ENCODE data around the gene CCDC33. TPM values are rescaled to one million over a fixed set of nuclear protein-coding genes. Genes with fewer than 3 reads are reported as not detected.

CCDC33 gene
- total RNA-seq, 1 donor from 2014 or later = not detected

DNA sequence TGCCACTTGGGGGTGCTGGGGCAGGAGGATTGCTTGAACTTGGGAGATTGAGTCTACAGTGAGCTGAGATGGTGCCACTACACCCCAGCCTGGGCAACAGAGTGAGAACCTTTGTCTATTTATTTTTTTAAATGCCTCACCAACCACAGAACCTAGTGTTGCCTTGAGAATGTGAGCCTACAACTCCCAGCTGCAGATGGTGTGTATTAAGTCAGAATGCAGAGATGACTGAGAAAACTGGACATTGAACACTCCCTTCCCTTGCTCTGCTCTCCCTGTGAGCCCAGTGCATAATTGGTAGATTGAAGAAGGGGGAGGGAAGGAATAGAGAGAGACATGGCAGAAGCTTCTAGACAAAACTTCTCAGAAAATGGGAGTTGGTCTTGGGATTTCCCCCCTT lies 53.5 kb downstream of the CCDC33 start:
- TF ChIP-seq, protein P1, sequence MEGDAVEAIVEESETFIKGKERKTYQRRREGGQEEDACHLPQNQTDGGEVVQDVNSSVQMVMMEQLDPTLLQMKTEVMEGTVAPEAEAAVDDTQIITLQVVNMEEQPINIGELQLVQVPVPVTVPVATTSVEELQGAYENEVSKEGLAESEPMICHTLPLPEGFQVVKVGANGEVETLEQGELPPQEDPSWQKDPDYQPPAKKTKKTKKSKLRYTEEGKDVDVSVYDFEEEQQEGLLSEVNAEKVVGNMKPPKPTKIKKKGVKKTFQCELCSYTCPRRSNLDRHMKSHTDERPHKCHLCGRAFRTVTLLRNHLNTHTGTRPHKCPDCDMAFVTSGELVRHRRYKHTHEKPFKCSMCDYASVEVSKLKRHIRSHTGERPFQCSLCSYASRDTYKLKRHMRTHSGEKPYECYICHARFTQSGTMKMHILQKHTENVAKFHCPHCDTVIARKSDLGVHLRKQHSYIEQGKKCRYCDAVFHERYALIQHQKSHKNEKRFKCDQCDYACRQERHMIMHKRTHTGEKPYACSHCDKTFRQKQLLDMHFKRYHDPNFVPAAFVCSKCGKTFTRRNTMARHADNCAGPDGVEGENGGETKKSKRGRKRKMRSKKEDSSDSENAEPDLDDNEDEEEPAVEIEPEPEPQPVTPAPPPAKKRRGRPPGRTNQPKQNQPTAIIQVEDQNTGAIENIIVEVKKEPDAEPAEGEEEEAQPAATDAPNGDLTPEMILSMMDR (IDR thresholded peaks at IDR 0.05) = no peak
- Mint-ChIP-seq H3K27me3 (ENCODE audit: low read depth) (peaks cover 30% of the 10 kb centered on the region), H3K4me1 (ENCODE audit: low read depth) (no peaks in the 10 kb centered on the region), H3K4me3 (ENCODE audit: unreplicated experiment) (no peak overlapping the region), H3K36me3 (ENCODE audit: low read depth) (no peaks in the 10 kb centered on the region), H3K27ac (ENCODE audit: unreplicated experiment) (no peak overlapping the region), H3K9me3 (ENCODE audit: low read depth) (no peaks in the 10 kb centered on the region)
- no peak for DNase-seq (ENCODE audit: low spot score)

DNA sequence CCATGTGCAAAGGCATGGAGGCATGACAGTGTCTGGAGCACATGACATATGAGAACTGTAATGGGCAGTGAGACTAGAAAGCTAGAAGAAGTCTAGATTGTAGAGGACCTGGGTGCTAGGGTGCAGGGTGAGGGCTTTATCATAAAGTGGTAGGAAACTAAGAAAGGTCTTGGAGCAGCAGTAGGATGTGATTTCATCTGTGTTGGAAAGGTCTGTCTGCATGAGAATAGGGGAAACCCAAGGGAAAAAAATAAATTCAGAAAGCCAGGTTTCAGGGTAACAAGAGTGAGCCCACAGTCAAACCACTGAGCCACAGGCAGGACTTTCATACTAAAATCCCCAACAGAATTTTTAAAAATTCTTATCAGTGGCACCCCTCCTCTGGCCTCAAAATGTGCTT lies 54.5 kb downstream of the CCDC33 start:
- TF ChIP-seq, protein P1 (IDR thresholded peaks at IDR 0.05) = no peak
- Mint-ChIP-seq H3K4me1 (ENCODE audit: low read depth) (no peaks in the 10 kb centered on the region), H3K36me3 (ENCODE audit: low read depth) (no peaks in the 10 kb centered on the region), H3K27ac (ENCODE audit: unreplicated experiment) (no peak overlapping the region), H3K4me3 (ENCODE audit: unreplicated experiment) (no peak overlapping the region), H3K9me3 (ENCODE audit: low read depth) (no peaks in the 10 kb centered on the region), H3K27me3 (ENCODE audit: low read depth) (peaks cover 33% of the 10 kb centered on the region)
- no peak for DNase-seq (ENCODE audit: low spot score)

DNA sequence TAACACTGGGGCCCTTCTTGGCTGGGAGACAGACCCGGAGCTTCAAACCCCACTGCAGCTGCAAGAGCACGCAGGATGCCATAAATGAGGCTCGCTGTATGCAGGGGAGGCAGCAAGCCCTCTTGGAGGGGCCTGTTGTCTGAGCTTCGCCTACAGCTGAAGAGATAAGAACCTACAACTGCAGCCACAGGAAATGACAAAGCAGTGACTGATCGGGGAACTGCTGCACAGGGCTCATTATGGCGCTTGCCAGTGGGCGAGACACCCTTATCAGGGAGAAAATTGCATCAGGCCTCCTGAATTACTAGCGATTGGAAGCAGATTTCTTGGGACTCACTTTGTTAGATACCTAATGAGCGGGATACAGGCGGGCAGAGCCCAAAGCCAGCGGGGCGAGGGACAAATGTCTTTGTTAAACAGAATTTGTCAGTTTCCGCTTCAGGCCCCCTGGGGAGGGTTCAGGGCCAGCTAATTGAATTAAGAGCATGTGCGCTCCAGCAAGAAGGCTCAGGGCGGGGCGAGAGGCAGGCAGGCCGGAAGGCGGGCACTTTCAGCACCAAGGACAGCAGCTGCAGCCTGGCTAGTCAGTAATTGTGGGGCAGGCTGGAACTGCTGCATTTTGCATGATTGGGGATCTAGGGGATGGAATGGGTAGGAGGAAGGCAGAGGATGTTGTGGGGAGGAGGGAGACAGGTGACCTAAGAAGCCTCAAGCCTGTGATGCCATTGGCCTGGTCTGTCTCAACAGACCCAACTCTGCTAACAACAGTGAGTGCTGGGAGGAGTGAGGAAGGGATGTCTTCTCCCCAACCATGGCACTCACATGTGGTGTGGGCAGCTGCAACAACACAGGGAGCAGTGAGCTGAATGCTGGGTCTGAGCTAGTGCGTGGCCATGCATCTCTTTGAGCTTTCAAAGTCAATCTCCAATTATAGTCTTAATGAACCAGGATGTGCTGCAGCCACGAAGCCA lies 55.3 kb downstream of the CCDC33 start:
- TF ChIP-seq, protein P1 (IDR thresholded peaks at IDR 0.05) = no peak
- H3K4me1 Mint-ChIP-seq (ENCODE audit: low read depth) = no peaks in the 10 kb centered on the region
- H3K36me3 Mint-ChIP-seq (ENCODE audit: low read depth) = no peaks in the 10 kb centered on the region
- DNase-seq (ENCODE audit: low spot score) = no peak
- H3K4me3 Mint-ChIP-seq (ENCODE audit: unreplicated experiment) = no peak overlapping the region
- H3K9me3 Mint-ChIP-seq (ENCODE audit: low read depth) = no peaks in the 10 kb centered on the region
- peaks cover 30% of the 10 kb centered on the region for H3K27me3 Mint-ChIP-seq (ENCODE audit: low read depth)
- no peak overlapping the region for H3K27ac Mint-ChIP-seq (ENCODE audit: unreplicated experiment)

DNA sequence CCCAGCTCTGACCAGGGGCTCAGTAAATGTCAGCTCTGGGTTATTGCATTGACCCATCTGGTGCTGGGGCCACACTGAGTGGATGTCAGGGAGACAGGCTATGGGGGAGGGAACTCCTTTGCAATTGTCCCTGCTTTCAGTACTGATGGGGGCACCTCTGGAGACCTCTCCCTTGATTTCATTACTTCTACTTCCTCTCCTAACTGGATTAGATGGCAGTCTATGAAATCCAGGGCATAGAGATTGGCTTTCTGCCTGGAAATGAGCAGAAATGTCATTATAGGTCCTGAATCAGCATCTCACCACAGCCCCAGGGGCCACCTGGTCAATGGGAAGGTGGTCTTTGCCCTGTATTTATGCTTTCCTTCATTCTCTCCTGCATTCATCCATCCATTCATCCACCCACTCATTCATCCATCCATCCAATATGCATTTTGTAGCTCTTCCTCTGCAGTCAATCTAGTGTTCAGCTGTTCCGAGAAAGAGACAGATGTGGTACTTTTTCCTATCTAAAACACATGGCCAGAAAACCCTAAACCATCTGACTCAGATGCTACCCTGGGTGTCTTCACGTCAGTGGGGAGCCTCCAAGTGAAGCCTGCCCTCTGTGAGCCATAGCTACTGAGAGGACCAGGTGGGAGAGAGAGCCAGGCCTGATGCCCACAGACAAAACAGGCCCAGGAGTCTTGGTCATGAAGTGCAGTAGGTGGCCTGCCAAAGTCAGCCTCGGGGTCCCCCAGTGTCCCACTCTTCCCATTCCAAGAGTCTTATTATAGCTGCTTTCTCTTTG lies 57.1 kb downstream of the CCDC33 start:
- DNase-seq (ENCODE audit: low spot score) = no peak
- Mint-ChIP-seq H3K27me3 (ENCODE audit: low read depth) (peaks cover 32% of the 10 kb centered on the region), H3K4me3 (ENCODE audit: unreplicated experiment) (no peak overlapping the region), H3K27ac (ENCODE audit: unreplicated experiment) (no peak overlapping the region), H3K4me1 (ENCODE audit: low read depth) (no peaks in the 10 kb centered on the region), H3K9me3 (ENCODE audit: low read depth) (no peaks in the 10 kb centered on the region), H3K36me3 (ENCODE audit: low read depth) (no peaks in the 10 kb centered on the region)
- TF ChIP-seq, protein P1 (IDR thresholded peaks at IDR 0.05) = no peak

DNA sequence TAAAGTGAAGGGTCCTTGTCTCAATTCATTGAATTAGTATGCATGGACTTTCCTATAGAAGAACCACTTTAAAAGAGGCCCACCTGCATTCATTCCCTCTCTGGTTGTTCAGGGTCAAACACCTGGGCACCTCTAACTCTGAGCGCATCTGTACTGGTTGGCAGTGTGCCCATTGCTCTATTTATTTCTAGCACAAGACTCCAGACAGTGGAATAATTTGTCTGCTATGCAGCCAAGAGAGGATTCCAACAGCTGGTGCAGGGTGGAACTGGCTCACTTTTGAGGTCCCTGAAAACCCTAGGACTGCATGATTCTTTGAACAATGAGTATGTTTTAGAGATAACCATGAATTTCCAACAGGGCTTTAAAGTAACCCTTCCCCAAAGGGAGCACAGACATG lies 57.9 kb downstream of the CCDC33 start:
- TF ChIP-seq, protein P1 (IDR thresholded peaks at IDR 0.05) = no peak
- DNase-seq (ENCODE audit: low spot score) = no peak
- no peaks in the 10 kb centered on the region for H3K36me3 Mint-ChIP-seq (ENCODE audit: low read depth)
- no peaks in the 10 kb centered on the region for H3K9me3 Mint-ChIP-seq (ENCODE audit: low read depth)
- H3K27me3 Mint-ChIP-seq (ENCODE audit: low read depth) = peaks cover 25% of the 10 kb centered on the region
- no peak overlapping the region for H3K27ac Mint-ChIP-seq (ENCODE audit: unreplicated experiment)
- no peak overlapping the region for H3K4me3 Mint-ChIP-seq (ENCODE audit: unreplicated experiment)
- no peaks in the 10 kb centered on the region for H3K4me1 Mint-ChIP-seq (ENCODE audit: low read depth)

Measured in chondrocyte (in vitro differentiated cells).